ENCODE data around the gene HRNR.

DNA sequence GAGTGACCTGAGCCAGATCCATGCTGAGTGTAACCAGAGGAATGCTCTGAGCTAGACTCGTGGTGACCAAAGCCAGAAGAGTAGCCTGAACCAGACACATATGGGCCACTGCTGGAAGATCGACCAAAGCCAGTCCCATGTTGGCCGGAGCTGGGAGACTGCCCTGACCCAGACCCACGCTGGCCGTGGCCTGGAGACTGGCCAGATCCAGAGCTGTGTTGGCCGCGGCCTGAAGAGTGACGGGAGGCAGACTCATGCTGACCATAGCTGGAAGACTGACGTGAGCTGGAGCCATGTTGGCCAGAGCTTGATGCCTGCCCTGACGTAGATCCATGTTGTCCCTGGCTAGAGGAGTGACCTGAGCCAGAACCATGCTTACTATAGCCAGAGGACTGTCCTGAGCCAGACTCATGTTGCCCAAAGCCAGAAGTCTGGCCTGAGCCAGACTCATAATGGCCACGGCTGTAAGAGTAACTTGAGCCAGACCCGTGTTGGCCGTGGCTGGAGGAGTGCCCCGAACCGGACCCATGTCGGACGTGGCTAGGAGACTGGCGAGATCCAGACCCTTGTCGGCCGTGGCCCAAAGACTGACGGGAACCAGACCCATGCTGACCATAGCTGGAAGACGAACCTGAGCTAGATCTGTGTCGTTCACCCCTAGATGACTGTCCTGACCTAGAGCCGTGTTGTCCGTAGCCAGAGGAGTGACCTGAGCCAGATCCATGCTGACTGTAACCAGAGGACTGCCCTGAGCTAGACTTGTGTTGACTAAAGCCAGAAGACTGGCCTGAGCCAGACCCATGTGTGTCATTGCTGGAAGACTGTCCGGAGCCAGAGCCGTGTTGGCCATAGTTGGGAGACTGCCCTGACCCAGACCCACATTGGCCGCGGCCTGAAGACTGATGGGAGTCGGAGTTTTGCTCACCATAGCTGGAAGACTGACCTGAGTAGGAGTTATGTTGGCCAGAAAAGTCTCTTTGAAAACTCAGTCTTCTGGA lies 3.5 kb downstream of the HRNR start:
- TF ChIP-seq TAF1 (IDR thresholded peaks at IDR 0.05; ENCODE audit: borderline replicate concordance, low read depth, low read length) (no peak), POLR2AphosphoS5 (IDR thresholded peaks at IDR 0.05; ENCODE audit: low read depth, low read length) (no peak), POLR2A (IDR thresholded peaks at IDR 0.05; ENCODE audit: low read depth, low read length) (no peak)

Data from GM12892 (cell line).